IMR-90 (cell line): ENCODE data around the gene PPP1R14B.

Source experiments
- CEBPB ChIP-seq: IDR thresholded peaks from 2 replicates; pipeline ENCODE4 v1.6.1; 2012; ENCODE audit warnings: low read depth, low read length, improper control_type of control experiment
- POLR2A ChIP-seq: IDR thresholded peaks from 2 replicates; pipeline ENCODE4 v1.6.1; 2012; ENCODE audit warnings: mild to moderate bottlenecking, low read depth, low read length
- RAD21 ChIP-seq: IDR thresholded peaks from 2 replicates; pipeline ENCODE4 v1.6.1; 2012; ENCODE audit warnings: low read length, improper control_type of control experiment
- RFX5 ChIP-seq: IDR thresholded peaks from 2 replicates; pipeline ENCODE4 v1.8.0; 2012; ENCODE audit warnings: low read depth, mild to moderate bottlenecking, low read length, moderate library complexity
- TF ChIP-seq, protein P1 (sequence below): conservative IDR thresholded peaks from 2 replicates; pipeline ENCODE4 v1.5.1; 2012; ENCODE audit warnings: mild to moderate bottlenecking, low read depth, low read length, improper control_type of control experiment
- TF ChIP-seq, protein P2 (sequence below): fragments of 150-350 bp; IDR thresholded peaks from 2 replicates; pipeline ENCODE4 v1.6.1; 2016; ENCODE audit warnings: low read depth, mild to moderate bottlenecking, low read length, moderate library complexity, borderline replicate concordance

DNA sequence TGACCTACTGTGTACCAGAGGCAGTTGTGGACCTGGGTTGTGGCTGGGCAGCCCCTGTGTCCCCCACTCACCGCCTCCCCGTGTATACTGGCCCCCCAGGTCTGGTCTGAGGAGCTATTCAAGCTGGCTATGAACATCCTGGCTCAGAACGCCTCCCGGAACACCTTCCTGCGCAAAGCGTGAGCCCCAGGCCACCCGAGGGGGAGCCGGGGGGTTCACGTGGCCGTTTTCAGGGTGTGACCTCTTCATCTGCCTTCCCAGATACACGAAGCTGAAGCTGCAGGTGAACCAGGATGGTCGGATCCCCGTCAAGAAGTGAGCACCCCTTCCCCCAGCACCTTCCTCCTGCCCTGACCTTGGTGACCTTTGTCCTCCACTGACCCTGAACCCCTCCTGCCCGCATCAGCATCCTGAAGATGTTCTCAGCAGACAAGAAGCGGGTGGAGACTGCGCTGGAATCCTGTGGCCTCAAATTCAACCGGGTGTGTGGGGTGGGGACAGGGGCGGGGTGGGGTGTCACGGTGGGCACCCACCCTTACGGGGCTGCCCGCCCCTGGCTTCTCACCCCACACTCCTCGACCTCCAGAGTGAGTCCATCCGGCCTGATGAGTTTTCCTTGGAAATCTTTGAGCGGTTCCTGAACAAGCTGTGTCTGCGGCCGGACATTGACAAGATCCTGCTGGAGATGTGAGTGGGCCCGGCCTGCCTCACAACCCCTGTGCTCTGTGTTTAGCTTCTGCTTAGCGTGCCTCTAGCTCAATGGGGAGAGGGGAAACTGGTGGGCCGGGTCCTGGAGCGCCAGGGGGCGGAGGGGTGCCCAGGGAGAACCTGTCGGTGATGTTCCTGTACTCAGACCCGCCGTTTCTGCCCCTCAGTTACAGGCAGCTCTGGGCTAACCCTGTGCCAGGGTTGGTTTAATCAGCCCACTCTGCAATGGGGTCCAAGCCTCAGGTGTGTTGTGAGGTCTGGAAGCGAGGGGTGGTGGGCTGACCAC lies 8.7 kb upstream of the PPP1R14B start:
- TF ChIP-seq, protein P1, sequence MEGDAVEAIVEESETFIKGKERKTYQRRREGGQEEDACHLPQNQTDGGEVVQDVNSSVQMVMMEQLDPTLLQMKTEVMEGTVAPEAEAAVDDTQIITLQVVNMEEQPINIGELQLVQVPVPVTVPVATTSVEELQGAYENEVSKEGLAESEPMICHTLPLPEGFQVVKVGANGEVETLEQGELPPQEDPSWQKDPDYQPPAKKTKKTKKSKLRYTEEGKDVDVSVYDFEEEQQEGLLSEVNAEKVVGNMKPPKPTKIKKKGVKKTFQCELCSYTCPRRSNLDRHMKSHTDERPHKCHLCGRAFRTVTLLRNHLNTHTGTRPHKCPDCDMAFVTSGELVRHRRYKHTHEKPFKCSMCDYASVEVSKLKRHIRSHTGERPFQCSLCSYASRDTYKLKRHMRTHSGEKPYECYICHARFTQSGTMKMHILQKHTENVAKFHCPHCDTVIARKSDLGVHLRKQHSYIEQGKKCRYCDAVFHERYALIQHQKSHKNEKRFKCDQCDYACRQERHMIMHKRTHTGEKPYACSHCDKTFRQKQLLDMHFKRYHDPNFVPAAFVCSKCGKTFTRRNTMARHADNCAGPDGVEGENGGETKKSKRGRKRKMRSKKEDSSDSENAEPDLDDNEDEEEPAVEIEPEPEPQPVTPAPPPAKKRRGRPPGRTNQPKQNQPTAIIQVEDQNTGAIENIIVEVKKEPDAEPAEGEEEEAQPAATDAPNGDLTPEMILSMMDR = no peak
- TF ChIP-seq, protein P2, sequence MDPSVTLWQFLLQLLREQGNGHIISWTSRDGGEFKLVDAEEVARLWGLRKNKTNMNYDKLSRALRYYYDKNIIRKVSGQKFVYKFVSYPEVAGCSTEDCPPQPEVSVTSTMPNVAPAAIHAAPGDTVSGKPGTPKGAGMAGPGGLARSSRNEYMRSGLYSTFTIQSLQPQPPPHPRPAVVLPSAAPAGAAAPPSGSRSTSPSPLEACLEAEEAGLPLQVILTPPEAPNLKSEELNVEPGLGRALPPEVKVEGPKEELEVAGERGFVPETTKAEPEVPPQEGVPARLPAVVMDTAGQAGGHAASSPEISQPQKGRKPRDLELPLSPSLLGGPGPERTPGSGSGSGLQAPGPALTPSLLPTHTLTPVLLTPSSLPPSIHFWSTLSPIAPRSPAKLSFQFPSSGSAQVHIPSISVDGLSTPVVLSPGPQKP = no peak
- no peak for TF ChIP-seq POLR2A
- no peak for TF ChIP-seq RFX5
- no peak for TF ChIP-seq CEBPB
- TF ChIP-seq RAD21 = no peak
